ENCODE data around the gene TBX4.

TBX4 gene

GRCh38 chr17:61454381-61455323 lies 2.4 kb downstream of the TBX4 start:
- DNase-seq (ENCODE audit: low read depth, low spot score): no peak

- DNase-seq (ENCODE audit: low read depth, low spot score): no peak
Measured at GRCh38 chr17:61455324-61456060, 3.3 kb downstream of the TBX4 start.

GRCh38 chr17:61456061-61456681 lies 3.9 kb downstream of the TBX4 start:
- no peak for DNase-seq (ENCODE audit: low read depth, low spot score)

- DNase-seq (ENCODE audit: low read depth, low spot score): no peak
Measured at GRCh38 chr17:61456688-61457225, 4.5 kb downstream of the TBX4 start.

GRCh38 chr17:61457226-61457983 lies 5.2 kb downstream of the TBX4 start:
- no peak for DNase-seq (ENCODE audit: low read depth, low spot score)

- DNase-seq (ENCODE audit: low read depth, low spot score): no peak
Measured at GRCh38 chr17:61458000-61458399, 5.8 kb downstream of the TBX4 start.

GRCh38 chr17:61458421-61459141 lies 6.4 kb downstream of the TBX4 start:
- DNase-seq (ENCODE audit: low read depth, low spot score): no peak

- no peak for DNase-seq (ENCODE audit: low read depth, low spot score)
Measured at GRCh38 chr17:61459142-61459809, 7.1 kb downstream of the TBX4 start.

GRCh38 chr17:61459939-61460718 lies 7.9 kb downstream of the TBX4 start:
- DNase-seq (ENCODE audit: low read depth, low spot score): no peak

GRCh38 chr17:61460796-61461585 lies 8.8 kb downstream of the TBX4 start:
- no peak for DNase-seq (ENCODE audit: low read depth, low spot score)

GRCh38 chr17:61461586-61461966 lies 9.4 kb downstream of the TBX4 start:
- no peak for DNase-seq (ENCODE audit: low read depth, low spot score)

GRCh38 chr17:61461967-61462718 lies 9.9 kb downstream of the TBX4 start:
- DNase-seq (ENCODE audit: low read depth, low spot score): no peak

- DNase-seq (ENCODE audit: low read depth, low spot score): no peak
Measured at GRCh38 chr17:61462719-61463315, 10.6 kb downstream of the TBX4 start.

- no peak for DNase-seq (ENCODE audit: low read depth, low spot score)
Measured at GRCh38 chr17:61463316-61464129, 11.3 kb downstream of the TBX4 start.

GRCh38 chr17:61464130-61464842 lies 12.1 kb downstream of the TBX4 start:
- DNase-seq (ENCODE audit: low read depth, low spot score): no peak

GRCh38 chr17:61464843-61465180 lies 12.6 kb downstream of the TBX4 start:
- DNase-seq (ENCODE audit: low read depth, low spot score): no peak

Measured in brain pericyte (primary cell).